Stimulated activated CD4-positive, alpha-beta T cell treated with anti-CD3 and anti-CD28 coated beads, Interleukin-15, amount 100 ng/mL, for 1 hour (primary cell): ENCODE data around the gene CUL9.

ENCODE experiments used
- DNase-seq, 2 donors: peaks; one replicate each; pipeline ENCODE4 v3.0.0-alpha.2; 2020; ENCODE audit warnings: low read depth in 1 of 2, low spot score in 1 of 2

The CUL9 gene

GRCh38 chr6:43193929-43194328, 11.9 kb downstream of the CUL9 start:
- DNase-seq = no peak

- DNase-seq = no peak
Observed at GRCh38 chr6:43196337-43196736, 14.3 kb downstream of the CUL9 start.

DNA sequence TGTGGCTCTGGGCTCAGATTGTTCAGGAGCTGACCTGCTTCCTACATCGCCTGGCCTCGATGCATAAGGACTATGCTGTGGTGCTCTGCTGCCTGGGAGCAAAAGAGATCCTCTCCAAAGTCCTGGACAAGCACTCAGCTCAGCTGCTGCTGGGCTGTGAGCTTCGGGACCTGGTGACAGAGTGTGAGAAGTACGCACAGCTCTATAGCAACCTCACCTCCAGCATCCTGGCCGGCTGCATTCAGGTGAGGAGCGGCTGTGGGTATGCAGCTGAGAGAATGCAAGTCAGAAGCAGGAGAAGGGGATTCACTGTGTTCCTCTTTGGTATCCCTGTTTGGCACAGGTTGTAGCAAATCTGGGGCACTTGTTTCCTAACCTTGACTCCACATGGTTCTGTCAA, 17.9 kb downstream of the CUL9 start:
- no peak for DNase-seq

GRCh38 chr6:43200541-43200940, 18.5 kb downstream of the CUL9 start:
- DNase-seq = no peak

GRCh38 chr6:43202451-43202850, 20.5 kb downstream of the CUL9 start:
- DNase-seq = no peak

GRCh38 chr6:43203029-43203717, 21.2 kb downstream of the CUL9 start:
- DNase-seq = no peak

GRCh38 chr6:43203718-43204095, 21.7 kb downstream of the CUL9 start:
- DNase-seq = no peak

DNA sequence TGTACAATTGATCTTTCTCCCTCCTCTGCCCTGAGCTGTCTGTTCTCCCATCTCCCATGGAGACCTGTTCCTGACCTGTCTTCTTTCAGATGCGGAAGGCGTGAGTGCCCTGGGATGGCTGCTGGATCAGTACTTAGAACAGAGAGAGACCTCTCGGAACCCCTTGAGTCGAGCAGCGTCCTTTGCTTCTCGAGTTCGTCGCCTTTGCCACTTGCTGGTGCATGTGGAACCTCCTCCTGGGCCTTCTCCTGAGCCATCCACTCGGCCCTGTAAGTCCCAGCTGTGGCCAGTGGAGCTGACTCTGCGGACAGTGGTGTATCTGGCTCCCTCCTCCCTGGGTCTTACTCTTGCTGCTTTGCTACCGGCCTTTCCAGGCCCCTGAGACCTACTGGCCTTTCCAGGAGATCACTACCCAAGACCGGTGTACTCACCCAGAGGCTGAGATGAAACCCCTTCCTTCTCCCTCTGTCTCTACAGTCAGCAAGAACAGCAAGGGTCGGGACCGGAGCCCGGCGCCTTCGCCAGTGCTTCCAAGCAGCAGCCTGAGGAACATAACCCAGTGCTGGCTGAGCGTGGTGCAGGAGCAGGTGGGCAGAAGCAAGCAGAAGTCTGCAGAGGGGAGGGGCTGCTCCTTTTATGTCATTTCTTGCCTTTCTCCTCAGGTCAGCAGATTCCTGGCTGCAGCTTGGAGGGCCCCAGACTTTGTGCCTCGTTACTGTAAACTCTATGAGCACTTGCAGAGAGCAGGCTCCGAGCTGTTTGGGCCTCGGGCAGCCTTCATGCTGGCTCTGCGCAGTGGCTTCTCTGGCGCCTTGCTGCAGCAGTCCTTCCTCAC, 22.5 kb downstream of the CUL9 start:
- no peak for DNase-seq

GRCh38 chr6:43205849-43206248, 23.9 kb downstream of the CUL9 start:
- DNase-seq = no peak

- DNase-seq = no peak
Observed at GRCh38 chr6:43207286-43207685, 25.3 kb downstream of the CUL9 start.

GRCh38 chr6:43211955-43212354, 30.0 kb downstream of the CUL9 start:
- no peak for DNase-seq

- DNase-seq = no peak
Observed at GRCh38 chr6:43213431-43213830, 31.4 kb downstream of the CUL9 start.

- no peak for DNase-seq
Observed at GRCh38 chr6:43215066-43215465, 33.1 kb downstream of the CUL9 start.

DNA sequence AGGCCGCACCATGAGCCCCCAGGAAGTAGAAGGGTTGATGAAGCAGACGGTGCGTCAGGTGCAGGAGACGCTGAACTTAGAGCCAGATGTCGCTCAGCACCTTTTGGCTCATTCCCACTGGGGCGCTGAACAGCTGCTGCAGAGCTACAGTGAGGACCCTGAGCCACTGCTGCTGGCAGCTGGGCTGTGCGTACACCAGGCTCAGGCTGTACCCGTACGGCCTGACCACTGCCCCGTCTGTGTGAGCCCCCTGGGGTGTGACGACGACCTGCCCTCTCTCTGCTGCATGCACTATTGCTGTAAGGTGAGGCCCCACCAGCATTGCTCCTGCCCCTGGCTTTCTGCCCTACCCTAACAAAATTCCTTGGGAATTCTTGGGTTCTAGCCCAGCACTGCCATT, 34.2 kb downstream of the CUL9 start:
- no peak for DNase-seq

DNA sequence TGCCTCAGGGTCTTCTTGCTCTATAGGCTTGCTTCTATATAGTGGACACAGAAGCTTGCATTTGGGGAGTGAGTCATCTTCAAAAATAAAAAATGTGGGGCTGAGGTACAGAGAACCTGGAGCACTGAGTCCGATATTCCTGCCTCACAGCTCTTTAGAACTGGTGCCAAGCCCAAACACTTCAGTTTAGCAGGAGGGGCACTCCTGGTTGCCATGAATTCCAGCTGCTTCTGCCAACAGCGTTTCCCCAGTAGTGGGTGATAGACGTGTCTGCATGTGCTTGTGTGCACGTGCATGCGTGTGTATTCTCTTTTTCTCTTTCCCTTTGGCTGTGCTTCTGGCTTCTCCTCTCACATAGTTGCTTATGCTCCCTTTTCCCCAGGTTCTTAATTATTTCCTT, 35.4 kb downstream of the CUL9 start:
- no peak for DNase-seq

DNA sequence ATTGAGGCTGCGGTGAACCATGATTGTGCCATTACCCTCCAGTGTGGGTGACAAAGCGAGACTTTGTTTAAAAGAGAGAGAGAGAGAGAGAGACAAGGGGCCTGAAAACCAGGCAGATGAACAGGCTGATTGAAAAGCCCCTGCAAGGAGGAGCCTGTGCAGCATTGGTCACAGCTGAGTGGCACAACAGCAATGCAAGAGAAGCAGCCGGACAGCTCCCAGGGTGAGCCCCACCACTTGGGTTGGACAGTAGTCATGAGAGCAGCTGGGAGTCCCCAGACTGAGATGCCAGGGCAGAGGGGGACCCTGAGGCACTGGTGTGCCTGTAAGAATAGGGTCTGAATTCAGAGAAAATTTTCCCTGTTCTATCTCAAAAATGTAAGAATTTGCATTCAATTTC, 37.1 kb downstream of the CUL9 start:
- DNase-seq = no peak

- DNase-seq = no peak
Observed at GRCh38 chr6:43219814-43220213, 37.8 kb downstream of the CUL9 start.

DNA sequence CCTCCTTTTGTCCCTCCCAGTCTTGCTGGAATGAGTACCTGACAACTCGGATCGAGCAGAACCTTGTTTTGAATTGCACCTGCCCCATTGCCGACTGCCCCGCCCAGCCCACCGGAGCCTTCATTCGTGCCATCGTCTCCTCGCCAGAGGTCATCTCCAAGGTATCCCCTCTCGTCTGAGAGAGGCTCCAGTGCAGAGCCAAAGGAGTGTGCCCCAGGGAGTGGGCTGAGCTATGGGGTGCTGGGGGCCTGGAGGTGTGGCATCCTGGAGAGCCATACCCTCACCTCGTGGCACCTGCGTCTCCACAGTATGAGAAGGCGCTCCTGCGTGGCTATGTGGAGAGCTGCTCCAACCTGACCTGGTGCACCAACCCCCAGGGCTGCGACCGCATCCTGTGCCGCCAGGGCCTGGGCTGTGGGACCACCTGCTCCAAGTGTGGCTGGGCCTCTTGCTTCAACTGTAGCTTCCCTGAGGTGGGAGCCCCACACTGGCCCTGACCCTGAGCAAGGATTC, 38.5 kb downstream of the CUL9 start:
- no peak for DNase-seq

- DNase-seq = no peak
Observed at GRCh38 chr6:43221046-43221972, 39.3 kb downstream of the CUL9 start.

DNA sequence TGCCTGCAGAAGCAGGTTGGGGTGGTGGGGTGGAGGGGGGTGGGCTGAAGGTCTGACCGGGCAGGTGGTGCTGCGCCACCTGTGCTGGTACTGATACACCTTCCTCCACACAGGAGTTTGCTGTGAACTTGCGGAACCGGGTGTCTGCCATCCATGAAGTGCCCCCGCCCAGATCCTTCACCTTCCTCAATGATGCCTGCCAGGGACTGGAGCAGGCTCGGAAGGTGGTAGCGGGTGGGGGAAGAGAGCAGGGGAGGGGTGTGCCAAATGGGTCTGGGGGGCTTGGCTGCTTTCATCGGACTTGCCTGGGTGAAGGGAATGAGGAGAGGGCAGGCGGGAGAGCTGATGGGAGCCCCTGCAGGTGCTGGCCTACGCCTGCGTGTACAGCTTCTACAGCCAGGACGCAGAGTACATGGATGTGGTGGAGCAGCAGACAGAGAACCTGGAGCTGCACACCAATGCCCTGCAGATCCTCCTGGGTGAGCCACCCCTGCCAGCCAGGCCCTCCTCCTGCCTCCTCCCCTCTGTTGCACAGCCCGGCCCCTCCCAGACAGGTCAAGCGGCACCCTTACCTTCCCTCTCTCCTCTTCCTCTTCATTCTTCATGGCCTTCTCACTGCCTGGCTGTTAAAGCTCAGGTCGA, 40.5 kb downstream of the CUL9 start:
- DNase-seq = no peak

DNA sequence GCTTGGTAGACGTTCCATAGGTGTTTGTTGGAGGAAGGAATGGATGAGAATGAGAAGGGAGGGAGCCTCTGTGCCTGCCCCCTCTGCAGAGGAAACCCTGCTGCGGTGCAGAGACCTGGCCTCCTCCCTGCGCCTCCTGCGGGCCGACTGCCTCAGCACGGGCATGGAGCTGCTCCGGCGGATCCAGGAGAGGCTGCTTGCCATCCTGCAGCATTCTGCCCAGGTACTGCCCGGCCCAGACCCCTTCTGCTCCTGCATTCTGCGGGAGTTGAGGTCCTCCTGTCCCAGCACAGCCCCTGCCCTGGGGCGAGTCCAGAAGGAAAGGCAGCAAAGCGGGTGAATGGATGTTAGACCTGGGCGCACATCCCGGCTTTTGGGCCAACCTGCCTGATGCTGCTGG, 41.2 kb downstream of the CUL9 start:
- no peak for DNase-seq
